GM12801 (cell line): ENCODE measurements around the gene SNX27.

Experiments used
- CTCF ChIP-seq: IDR thresholded peaks from one replicate; pipeline ENCODE4 v1.5.1; 2011; ENCODE audit warnings: control low read depth; ENCODE audit not compliant: insufficient read length; ENCODE audit errors: extremely low read depth

SNX27 gene

GRCh38 chr1:151737026-151737425, 125.2 kb downstream of the SNX27 start:
- TF ChIP-seq CTCF = no peak

- no peak for TF ChIP-seq CTCF
These were observed 125.6 kb downstream of the SNX27 start for GRCh38 chr1:151737479-151737878.

- TF ChIP-seq CTCF = no peak
These were observed 127.9 kb downstream of the SNX27 start for GRCh38 chr1:151739590-151740355.

- no peak for TF ChIP-seq CTCF
These were observed 129.7 kb downstream of the SNX27 start for GRCh38 chr1:151741516-151741915.
